Measurements from ENCODE around the gene SUN3. TPM values are rescaled to one million over a fixed set of nuclear protein-coding genes. Genes with fewer than 3 reads are reported as not detected.

SUN3 gene
- not detected for polyA plus RNA-seq (ENCODE audit: insufficient read length)

- DNase-seq: no peak
Measured at GRCh38 chr7:48028938-48029337, at the start of gene SUN3. SUN3 (minus strand) TSS chr7:48029107; CDS start chr7:48028938, 169 bp downstream.

- DNase-seq: no peak
Measured at GRCh38 chr7:48078470-48078869, 49.6 kb upstream of the SUN3 start.

GRCh38 chr7:48077423-48077822 lies 48.5 kb upstream of the SUN3 start:
- no peak for DNase-seq

- DNase-seq: no peak
Measured at GRCh38 chr7:48074204-48074654, 45.3 kb upstream of the SUN3 start.

- DNase-seq: no peak
Measured at GRCh38 chr7:48067475-48067874, 38.6 kb upstream of the SUN3 start.

- no peak for DNase-seq
Measured at GRCh38 chr7:48063985-48064384, 35.1 kb upstream of the SUN3 start.

- DNase-seq: no peak
Measured at GRCh38 chr7:48059706-48060105, 30.8 kb upstream of the SUN3 start.

GRCh38 chr7:48058990-48059389 lies 30.1 kb upstream of the SUN3 start:
- no peak for DNase-seq

- DNase-seq: no peak
Measured at GRCh38 chr7:48053736-48054135, 24.8 kb upstream of the SUN3 start.

- no peak for DNase-seq
Measured at GRCh38 chr7:48052748-48053147, 23.8 kb upstream of the SUN3 start.

GRCh38 chr7:48049850-48050249 lies 20.9 kb upstream of the SUN3 start:
- DNase-seq: no peak

GRCh38 chr7:48048113-48048512 lies 19.2 kb upstream of the SUN3 start:
- no peak for DNase-seq

GRCh38 chr7:48046458-48046857 lies 17.6 kb upstream of the SUN3 start:
- no peak for DNase-seq

- no peak for DNase-seq
Measured at GRCh38 chr7:48045195-48045765, 16.4 kb upstream of the SUN3 start.

GRCh38 chr7:48042636-48043035 lies 13.7 kb upstream of the SUN3 start:
- no peak for DNase-seq

- DNase-seq: no peak
Measured at GRCh38 chr7:48042216-48042615, 13.3 kb upstream of the SUN3 start.

GRCh38 chr7:48041653-48041970 lies 12.7 kb upstream of the SUN3 start:
- no peak for DNase-seq

GRCh38 chr7:48040944-48041652 lies 12.2 kb upstream of the SUN3 start:
- DNase-seq: no peak

- no peak for DNase-seq
Measured at GRCh38 chr7:48038815-48039506, 10.1 kb upstream of the SUN3 start.

GRCh38 chr7:48035967-48036478 lies 7.1 kb upstream of the SUN3 start:
- DNase-seq: peak; percentile 25

GRCh38 chr7:48035301-48035966 lies 6.5 kb upstream of the SUN3 start, which contains the start of gene C7orf57:
C7orf57 (plus strand) TSS chr7:48035543; CDS start chr7:48036309, 766 bp downstream.
- DNase-seq: peak; percentile 72

GRCh38 chr7:48033922-48034321 lies 5.0 kb upstream of the SUN3 start:
- DNase-seq: no peak

- no peak for DNase-seq
Measured at GRCh38 chr7:48031111-48031510, 2.2 kb upstream of the SUN3 start.

All from hindlimb muscle (tissue), 1 donor.